G401 (cell line): ENCODE results near the gene LCE2A. TPM values are rescaled to one million over a fixed set of nuclear protein-coding genes. Genes with fewer than 3 reads are reported as not detected.

ENCODE experiments used
- DNase-seq: peaks from one replicate; pipeline ENCODE4 v3.0.0-alpha.2; 2015; ENCODE audit warnings: low spot score
- in situ Hi-C: cut with HindIII; loops from 2 replicates; pipeline ENCODE4 v1.10.0; 2016; ENCODE audit warnings: low sequenced_read_pairs, mixed read lengths
- total RNA-seq: library from RNA; depleted of rRNA; stranded (reverse); fragments of >200 nt; shearing (Covaris generic); gene quantifications from 2 replicates; pipeline ENCODE4 v1.2.3, GENCODE V29; 2014; rRNA removed

LCE2A gene
- total RNA-seq, 1 experiment from 2014 or later = not detected

GRCh38 chr1:152737997-152738396 lies 39.9 kb downstream of the LCE2A start:
- in situ Hi-C loops = no loop called here

GRCh38 chr1:152739841-152740240 lies 41.7 kb downstream of the LCE2A start:
- no peak for DNase-seq
- in situ Hi-C loops = no loop called here

More at GRCh38 chr1:152737997-152738396, 39.9 kb downstream of the LCE2A start:
- DNase-seq = no peak

GRCh38 chr1:152741656-152742055 lies 43.5 kb downstream of the LCE2A start:
- in situ Hi-C loops = no loop called here

GRCh38 chr1:152743371-152744145 lies 45.4 kb downstream of the LCE2A start:
- in situ Hi-C loops = no loop called here
- DNase-seq = no peak

More at GRCh38 chr1:152741656-152742055, 43.5 kb downstream of the LCE2A start:
- no peak for DNase-seq

GRCh38 chr1:152745289-152745704 lies 47.2 kb downstream of the LCE2A start:
- DNase-seq = no peak
- in situ Hi-C loops = no loop called here

- DNase-seq = no peak
- in situ Hi-C loops = no loop called here
These were observed 47.8 kb downstream of the LCE2A start for GRCh38 chr1:152745765-152746444.

GRCh38 chr1:152747831-152748230 lies 49.7 kb downstream of the LCE2A start:
- DNase-seq = no peak
- in situ Hi-C loops = no loop called here

Other genes starting within 250 kb of the LCE2A start
- not detected in 2 replicates for gene LCE5A, start 187.5 kb upstream of the LCE2A start, total RNA-seq
- not detected in 2 replicates for gene CRCT1, start 183.9 kb upstream of the LCE2A start, total RNA-seq
- not detected in 2 replicates for gene LCE3E, start 131.6 kb upstream of the LCE2A start, total RNA-seq
- not detected in 2 replicates for gene LCE3D, start 117.8 kb upstream of the LCE2A start, total RNA-seq
- gene LCE3C, start 98.1 kb upstream of the LCE2A start, total RNA-seq = not detected in 2 replicates
- gene LCE3B, start 84.5 kb upstream of the LCE2A start, total RNA-seq = not detected in 2 replicates
- gene LCE3A, start 75.2 kb upstream of the LCE2A start, total RNA-seq = not detected in 2 replicates
- gene LCE2D, start 35.0 kb upstream of the LCE2A start, total RNA-seq = not detected in 2 replicates
- not detected in 2 replicates for gene LCE2C, start 23.1 kb upstream of the LCE2A start, total RNA-seq
- not detected in 2 replicates for gene LCE2B, start 12.2 kb upstream of the LCE2A start, total RNA-seq
- not detected in 2 replicates for gene LCE4A, start 9.8 kb downstream of the LCE2A start, total RNA-seq
- gene KPRP, start 59.7 kb downstream of the LCE2A start, total RNA-seq = not detected in 2 replicates
- not detected in 2 replicates for gene LCE1F, start 76.8 kb downstream of the LCE2A start, total RNA-seq
- gene LCE1E, start 87.9 kb downstream of the LCE2A start, total RNA-seq = not detected in 2 replicates
- not detected in 2 replicates for gene LCE1D, start 98.4 kb downstream of the LCE2A start, total RNA-seq
- gene LCE1C, start 108.3 kb downstream of the LCE2A start, total RNA-seq = not detected in 2 replicates
- gene LCE1B, start 113.6 kb downstream of the LCE2A start, total RNA-seq = not detected in 2 replicates
- gene LCE1A, start 129.1 kb downstream of the LCE2A start, total RNA-seq = not detected in 2 replicates
- gene LCE6A, start 144.5 kb downstream of the LCE2A start, total RNA-seq = not detected in 2 replicates
- gene LCE7A, start 161.7 kb downstream of the LCE2A start, total RNA-seq = not detected in 2 replicates
- not detected in 2 replicates for gene SMCP, start 180.0 kb downstream of the LCE2A start, total RNA-seq
- gene IVL, start 210.2 kb downstream of the LCE2A start, total RNA-seq = not detected in 2 replicates
- gene SPRR5, start 248.9 kb downstream of the LCE2A start, total RNA-seq = not detected in 2 replicates